Measurements from ENCODE around the gene ZNF488. TPM values are rescaled to one million over a fixed set of nuclear protein-coding genes. Genes with fewer than 3 reads are reported as not detected.

The ZNF488 gene
- polyA plus RNA-seq, 1 of the 3 experiments (the other 2 are of a cell fraction), result 0.59 TPM

DNA sequence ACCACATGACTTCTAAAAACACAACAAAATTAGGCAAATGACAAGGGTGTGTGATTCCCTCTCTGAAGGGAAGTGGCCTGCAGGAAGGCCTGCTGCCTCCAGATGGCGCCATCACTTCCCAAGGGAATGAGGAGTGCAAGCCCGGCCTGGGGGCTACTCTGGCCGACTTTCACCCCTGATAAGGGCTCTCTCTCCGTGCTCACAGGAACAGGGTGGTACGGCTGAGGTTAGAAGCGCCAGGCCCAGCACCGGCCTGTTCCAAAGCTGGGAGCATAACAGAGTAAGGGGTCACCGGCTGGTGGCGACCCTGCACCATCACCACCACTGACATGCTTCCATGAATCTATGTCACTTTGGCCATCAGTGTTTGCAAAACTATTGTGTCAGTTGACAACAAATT, 22.8 kb downstream of the ZNF488 start:
- TF ChIP-seq ELF1 (IDR thresholded peaks at IDR 0.05) (no peak), USF1 (IDR thresholded peaks at IDR 0.05; ENCODE audit: borderline replicate concordance, low read depth) (no peak), NFIC (IDR thresholded peaks at IDR 0.05; ENCODE audit: borderline replicate concordance) (no peak), NRF1 (IDR thresholded peaks at IDR 0.05; ENCODE audit: low read depth, low read length) (no peak), FOXM1 (IDR thresholded peaks at IDR 0.05; ENCODE audit: low read depth) (no peak), RAD21 (IDR thresholded peaks at IDR 0.05; ENCODE audit: low read length) (peak; percentile 58), SIN3A (IDR thresholded peaks at IDR 0.05; ENCODE audit: borderline replicate concordance, low read depth, low read length) (no peak), REST (IDR thresholded peaks at IDR 0.05; ENCODE audit: low read depth, low read length) (no peak), RCOR1 (IDR thresholded peaks at IDR 0.05; ENCODE audit: low read length) (no peak), CHD2 (IDR thresholded peaks at IDR 0.05; ENCODE audit: low read length, partially characterized antibody) (no peak), YY1 (IDR thresholded peaks at IDR 0.05; ENCODE audit: low read depth) (no peak), SMC3 (IDR thresholded peaks at IDR 0.05; ENCODE audit: low read depth, low read length) (peak; percentile 57)
- TF ChIP-seq, protein P1, sequence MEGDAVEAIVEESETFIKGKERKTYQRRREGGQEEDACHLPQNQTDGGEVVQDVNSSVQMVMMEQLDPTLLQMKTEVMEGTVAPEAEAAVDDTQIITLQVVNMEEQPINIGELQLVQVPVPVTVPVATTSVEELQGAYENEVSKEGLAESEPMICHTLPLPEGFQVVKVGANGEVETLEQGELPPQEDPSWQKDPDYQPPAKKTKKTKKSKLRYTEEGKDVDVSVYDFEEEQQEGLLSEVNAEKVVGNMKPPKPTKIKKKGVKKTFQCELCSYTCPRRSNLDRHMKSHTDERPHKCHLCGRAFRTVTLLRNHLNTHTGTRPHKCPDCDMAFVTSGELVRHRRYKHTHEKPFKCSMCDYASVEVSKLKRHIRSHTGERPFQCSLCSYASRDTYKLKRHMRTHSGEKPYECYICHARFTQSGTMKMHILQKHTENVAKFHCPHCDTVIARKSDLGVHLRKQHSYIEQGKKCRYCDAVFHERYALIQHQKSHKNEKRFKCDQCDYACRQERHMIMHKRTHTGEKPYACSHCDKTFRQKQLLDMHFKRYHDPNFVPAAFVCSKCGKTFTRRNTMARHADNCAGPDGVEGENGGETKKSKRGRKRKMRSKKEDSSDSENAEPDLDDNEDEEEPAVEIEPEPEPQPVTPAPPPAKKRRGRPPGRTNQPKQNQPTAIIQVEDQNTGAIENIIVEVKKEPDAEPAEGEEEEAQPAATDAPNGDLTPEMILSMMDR (IDR thresholded peaks at IDR 0.05), result peak; percentile 80
- TF ChIP-seq, protein P2, sequence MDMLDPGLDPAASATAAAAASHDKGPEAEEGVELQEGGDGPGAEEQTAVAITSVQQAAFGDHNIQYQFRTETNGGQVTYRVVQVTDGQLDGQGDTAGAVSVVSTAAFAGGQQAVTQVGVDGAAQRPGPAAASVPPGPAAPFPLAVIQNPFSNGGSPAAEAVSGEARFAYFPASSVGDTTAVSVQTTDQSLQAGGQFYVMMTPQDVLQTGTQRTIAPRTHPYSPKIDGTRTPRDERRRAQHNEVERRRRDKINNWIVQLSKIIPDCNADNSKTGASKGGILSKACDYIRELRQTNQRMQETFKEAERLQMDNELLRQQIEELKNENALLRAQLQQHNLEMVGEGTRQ (IDR thresholded peaks at IDR 0.05; ENCODE audit: borderline replicate concordance, low read depth, low read length), result no peak
- ChIA-PET CTCF (interaction anchor here (0.8 to 5.3 kb wide), 11 partner anchors 9 to 350 kb away, joined by 3 to 50 read pairs (median 5); partner anchors contain the start of gene RBP3), POLR2A (no interaction called here)
- 3% methylated on average over 4 of the region's 9 CpGs for WGBS (ENCODE audit: low lambda C conversion rate)
- H3F3A ChIP-seq (replicated peaks; ENCODE audit: insufficient read depth), result peaks cover 3% of the 10 kb centered on the region
- H3K4me3 ChIP-seq (ENCODE audit: low read depth in 2 of 2, low read length in 1 of 2), result peak overlapping the region in 1 of 2 experiments; percentile 38; a peak in 1 of 4 replicates
- H2AFZ ChIP-seq (ENCODE audit: low read depth), result peak overlapping the region; percentile 51; the same call in 1 of the 2 replicates
- no peak overlapping the region for H3K4me2 ChIP-seq
- no peak overlapping the region for H3K27ac ChIP-seq (ENCODE audit: low read depth in 2 of 2, low read length in 1 of 2)
- H4K20me1 ChIP-seq (ENCODE audit: insufficient read depth), result no peaks in the 10 kb centered on the region
- DNase-seq, result peak; percentile 81
- no peak overlapping the region for H3K9ac ChIP-seq
- no peaks in the 10 kb centered on the region for H3K9me3 ChIP-seq
- peaks cover 0 to 8% of the 10 kb centered on the region in 2 experiments; a peak in 1 of 4 replicates for H3K4me1 ChIP-seq (ENCODE audit: control insufficient read depth in 1 of 2, insufficient read depth in 2 of 2, low read depth in 1 of 2, low read length in 1 of 2)
- no peaks in the 10 kb centered on the region for H3K9me2 ChIP-seq
- no peaks in the 10 kb centered on the region for H3K36me3 ChIP-seq (replicated peaks in 1 of 2; ENCODE audit: control insufficient read depth in 1 of 2, insufficient read depth in 2 of 2, low read length in 1 of 2)
- no peaks in the 10 kb centered on the region for H3K27me3 ChIP-seq (ENCODE audit: insufficient read depth)
- H3K79me2 ChIP-seq (ENCODE audit: insufficient read depth), result no peaks in the 10 kb centered on the region
